AG08395 (cell line): Measurements from ENCODE around the gene MRPL42.

Source experiments
- DNase-seq: peaks from one replicate; pipeline ENCODE4 v3.0.0; 2012; ENCODE audit warnings: mixed read lengths, low spot score

MRPL42 gene

DNA sequence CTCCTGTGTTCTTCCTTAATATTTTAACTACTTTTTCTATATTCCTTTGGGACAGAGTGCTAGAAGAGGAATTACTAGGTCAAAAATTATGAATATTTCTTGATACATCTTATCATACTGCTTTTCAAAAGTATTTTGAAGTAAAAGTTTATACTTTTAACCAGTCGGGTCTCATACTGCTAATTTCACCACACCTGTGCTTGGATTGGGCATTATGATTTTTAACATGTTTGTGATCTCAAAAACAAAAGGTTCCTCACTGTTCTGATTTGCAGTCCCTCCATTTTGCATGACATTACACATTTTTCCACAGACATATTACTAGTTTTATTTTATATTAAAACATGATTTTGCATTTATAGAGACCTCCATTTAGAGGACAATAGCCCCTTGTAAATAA, 32.9 kb downstream of the MRPL42 start:
- no peak for DNase-seq

DNA sequence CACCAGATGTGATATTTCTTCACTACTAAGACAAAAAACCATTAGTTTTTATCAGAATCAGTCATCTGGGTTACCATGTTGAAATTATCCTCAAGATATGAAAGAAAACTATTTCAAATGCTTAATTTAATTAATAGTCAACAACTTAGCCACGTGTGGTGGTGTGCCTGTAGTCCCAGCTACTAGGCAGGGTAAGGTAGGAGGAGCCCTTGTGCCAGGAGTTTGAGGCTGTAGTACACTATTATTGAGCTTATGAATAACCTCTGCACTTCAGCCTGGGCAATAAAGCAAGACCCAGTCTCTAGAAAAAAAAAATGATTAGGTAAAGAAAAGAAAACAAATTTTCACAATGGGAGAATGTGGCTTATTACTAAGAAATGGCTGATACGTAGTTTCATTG, 33.4 kb downstream of the MRPL42 start:
- DNase-seq = no peak

DNA sequence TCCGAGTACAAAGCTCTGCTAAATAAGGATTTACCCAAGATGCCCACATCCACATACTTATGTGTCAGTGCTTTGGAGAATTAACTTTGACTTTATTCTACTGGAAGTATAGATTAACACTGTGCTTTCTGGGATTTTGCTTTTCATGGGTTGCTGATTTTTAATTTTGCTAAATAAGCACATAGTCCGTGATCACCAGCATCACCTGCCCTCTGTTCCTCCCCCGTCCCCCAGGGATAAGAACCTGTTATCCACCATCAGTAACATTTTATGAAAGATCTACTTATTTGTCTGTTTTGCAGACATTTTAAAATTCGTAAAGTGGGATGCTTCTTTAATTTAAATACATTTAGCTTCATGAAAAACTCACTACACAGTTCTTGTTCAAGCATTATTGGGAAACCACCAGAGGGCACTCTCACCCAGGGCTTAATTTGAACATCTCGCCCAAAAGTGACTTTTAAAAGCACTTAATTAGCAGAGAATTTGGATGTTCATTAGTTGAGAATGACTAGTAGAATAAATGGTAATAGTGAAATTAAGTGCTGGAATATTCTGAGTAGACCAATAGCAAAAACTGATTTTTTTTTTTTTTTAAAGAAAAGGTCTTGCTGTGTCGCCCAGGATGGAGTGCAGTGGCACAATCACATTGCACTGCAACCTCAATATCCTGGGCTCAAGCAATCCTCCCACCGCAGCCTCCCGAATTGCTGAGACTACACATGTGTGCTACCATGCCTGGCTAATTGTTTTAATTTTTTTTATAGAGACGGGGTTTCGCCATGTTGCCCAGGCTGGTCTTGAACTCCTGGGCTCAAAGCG, 35.7 kb downstream of the MRPL42 start:
- DNase-seq = peak; percentile 35

DNA sequence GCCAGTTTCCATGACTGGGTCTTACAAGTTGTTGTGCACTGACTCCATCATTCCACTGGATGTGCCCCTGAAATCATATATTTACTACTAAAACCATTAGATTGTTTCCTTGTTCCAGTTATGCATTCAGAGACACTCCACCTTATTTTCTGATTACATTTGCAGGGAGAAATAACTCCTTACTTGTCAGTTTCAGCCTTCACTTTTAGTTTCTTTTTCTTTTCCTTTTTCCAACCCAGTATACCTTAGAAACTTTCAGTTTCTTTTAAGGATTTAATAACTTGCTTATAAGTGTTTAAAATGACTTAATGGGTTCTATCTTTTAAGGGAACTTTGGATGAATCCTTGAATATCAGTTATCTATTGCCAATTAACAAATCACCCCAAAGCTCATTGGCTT, 39.9 kb downstream of the MRPL42 start:
- DNase-seq = no peak

DNA sequence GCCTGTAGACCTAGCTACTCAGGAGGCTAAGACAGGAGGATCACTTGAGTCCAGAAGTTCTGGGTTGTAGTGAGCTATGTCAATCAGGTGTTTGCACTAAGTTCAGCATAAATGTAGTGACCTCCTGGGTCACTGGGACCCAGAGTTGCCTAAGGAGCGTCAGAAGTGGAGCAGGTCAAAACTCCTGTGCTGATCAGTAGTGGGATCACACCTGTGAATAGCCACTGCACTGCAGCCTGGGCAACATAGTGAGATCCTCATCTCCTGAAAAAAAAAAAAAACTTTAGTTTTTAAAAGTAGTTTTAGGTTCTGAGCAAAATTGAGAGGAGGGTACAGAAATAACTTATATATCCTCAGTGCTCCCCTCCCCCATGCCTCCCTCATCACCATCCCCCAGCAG, 42.2 kb downstream of the MRPL42 start:
- no peak for DNase-seq

DNA sequence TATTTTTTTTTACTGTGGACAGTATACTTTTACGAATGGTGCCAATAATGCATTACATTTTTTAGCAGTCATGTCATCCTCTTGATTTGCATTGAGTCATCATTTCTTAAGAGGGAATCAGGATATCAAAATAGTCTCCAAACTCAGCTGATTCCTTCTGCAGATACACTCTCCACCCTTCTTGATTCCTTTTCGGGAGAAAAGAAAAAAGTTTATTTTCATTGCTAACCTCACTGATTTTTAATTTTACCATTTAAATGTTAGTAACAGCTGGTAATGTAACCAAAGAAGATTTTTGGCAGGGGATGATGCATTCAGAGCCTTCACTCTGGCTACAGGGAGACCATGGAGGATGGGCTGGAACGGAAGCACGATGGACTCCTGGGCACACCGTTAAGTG, 47.5 kb downstream of the MRPL42 start:
- DNase-seq = peak; percentile 44

DNA sequence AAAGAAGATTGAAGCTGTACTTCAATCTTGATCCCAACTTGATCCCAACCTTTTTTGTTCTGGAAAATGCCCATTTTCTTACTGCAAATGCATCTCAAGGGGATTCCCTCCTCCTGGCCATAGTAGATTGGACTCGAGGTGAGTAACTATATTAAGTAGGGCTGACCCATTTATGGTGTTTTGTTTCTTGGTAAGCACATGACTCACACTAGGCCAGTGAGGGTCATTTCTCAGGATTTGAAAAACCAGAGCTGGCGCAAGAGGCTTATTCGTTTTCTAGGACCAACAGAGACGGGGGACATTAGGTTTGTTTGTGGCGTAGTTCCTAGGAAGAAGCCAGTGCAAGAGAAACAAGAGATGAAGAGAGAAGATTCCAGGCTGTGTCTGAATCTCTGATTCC, 51.4 kb downstream of the MRPL42 start:
- no peak for DNase-seq

DNA sequence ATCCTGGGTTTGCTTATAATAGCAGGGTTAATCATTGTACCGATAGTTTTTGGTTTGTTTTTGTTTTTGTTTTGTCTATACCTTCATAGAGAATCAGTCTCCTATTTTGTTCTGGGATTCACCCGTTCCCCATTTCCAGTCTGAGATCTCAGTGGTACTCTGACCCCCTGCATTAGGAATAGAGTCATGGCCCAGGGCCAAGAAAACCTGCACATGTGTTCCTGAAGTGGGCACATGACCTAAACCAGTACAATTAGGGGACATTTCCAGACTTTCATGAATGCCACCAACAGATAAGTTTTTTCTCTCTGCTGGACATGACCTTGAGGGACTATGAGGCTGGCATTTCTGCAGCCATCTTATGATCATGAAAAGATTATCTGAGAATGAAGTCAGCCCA, 52.5 kb downstream of the MRPL42 start:
- no peak for DNase-seq

DNA sequence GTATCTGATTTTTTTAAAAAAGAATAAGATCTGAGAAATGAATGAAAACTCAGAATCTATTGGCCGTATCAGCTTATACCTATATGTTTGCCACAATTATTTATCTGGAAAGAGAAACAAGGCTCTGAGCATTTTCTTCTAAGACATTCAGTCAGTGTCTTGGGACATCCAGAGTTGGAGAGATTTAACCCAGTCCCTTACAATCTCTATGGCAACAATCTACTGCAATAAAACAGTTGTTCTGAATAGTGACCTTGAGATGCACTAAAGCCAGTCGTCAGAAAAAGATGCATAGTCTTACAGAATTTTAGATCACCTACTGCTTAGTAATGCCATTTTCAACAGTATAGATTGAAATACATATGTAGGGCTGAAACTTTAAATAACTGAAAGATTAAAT, 53.1 kb downstream of the MRPL42 start:
- DNase-seq = no peak

DNA sequence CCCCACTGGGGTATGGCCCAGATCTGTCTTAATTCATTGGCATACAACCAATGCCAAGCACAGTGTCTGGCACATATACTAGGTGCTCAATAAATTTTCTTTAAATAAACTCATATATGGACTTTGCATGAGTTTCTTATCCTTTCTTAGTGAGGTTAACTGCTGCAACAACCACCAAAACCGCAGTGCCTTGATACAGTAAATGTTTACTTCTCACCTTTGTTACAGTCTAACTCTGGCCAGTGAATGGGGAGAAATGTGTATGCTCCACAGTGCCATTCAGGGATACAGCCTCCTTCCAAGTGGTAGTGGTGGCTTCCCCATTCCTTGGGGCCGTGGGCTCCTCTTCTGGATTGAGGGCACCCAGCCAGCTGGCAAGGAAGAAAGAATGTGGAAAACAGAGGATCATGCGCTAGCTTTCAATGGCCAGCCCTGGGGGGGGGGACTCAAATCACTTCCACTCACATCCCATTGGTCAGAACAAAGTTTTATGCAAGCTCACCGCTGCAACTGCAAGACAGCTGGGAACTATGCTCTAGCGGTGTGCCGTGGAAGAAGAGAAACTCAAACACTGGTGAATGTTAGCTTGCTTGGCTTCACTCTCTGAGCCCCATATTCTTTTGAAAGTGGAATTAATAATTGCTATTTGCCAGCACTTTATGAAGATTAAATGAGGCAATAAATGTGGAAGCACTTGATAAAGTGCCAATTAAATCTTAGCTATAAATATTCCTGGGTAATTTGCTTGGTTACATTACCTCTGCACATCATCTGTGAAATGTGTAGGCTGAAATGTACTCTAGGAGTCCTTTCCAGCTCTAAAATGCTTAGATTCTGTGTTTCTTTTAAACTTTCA, 54.1 kb downstream of the MRPL42 start:
- DNase-seq = no peak

DNA sequence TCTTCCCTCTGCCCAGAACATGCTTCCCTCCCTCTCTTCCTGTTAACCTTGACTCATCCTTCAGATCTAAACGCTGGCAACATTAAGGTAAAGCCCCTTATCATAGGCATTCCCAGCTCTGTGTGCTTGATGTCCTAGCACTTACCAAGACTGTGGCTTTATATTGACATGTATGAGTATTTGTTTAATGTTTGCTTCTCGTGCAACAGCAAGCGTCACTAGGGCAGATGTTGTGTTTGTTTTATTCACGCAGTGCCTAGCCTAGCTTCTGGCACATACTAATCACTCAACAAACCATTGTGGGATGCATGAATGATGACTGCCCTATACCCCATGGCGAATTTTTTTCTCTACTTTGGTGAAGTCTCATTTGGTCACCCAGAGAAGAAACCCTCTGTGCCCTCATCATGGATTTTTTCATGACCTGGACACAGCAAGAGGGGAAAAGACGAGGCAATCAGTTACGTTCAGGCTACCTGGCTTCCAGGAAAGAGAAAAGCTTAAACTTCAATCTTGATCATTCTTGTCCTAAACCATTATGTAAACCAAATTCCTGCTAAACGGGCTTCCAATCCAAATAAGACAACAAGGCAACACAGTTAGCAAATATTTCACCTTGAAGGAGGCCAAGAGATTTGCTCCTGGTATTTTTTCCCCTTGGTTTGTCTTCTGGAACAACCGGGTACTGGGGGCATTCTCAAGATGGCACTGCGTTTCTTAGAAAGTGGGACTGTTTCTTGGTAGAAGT, 57.2 kb downstream of the MRPL42 start:
- no peak for DNase-seq

DNA sequence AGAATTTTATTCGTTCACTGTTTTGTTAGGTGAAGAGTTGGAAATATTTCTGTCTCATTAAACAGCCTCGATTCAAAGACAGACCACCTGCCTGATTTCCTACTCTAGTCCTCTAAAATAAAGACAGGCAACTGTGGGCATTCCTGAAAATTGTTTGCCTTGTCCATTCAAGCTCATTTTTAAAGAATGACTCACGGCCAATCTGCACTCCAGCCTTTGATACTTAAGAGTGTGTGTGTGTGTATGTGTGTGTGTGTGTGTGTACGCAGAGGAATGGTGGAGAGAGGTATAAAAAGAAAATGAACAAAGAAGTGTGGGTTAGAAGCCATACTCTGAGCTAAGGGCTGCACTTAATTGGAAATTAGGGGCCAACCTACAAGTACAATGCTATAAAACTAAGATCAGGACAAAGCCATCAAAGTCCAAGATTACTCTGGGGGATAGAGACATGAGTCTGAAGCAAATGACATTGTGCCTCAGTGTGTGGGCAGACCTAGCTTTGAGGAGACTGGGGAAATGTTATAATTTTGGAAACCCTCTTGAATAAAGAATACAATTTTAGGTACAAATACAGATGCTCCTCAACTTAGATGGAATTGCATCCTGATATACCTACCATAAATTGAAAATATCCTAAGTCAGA, 59.6 kb downstream of the MRPL42 start:
- DNase-seq = peak; percentile 71

DNA sequence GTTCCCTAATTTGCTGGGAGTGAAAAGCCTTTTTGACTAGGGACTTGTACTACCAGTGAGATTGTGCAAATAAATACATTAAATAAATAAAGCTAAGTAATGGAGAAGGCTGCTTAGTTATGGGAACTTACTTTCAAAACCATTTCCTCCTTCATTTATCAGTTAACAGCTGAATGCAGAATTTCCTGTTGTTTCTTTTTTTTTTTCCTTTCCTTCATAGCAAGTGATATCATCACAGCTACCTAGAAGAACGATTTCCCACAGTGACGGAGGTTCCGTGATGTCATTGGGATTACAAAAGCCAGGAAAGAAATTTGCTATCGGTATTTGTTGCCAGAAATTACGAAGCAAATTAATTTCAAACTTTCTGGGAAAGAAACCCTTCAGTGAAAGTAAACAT, 63.0 kb downstream of the MRPL42 start:
- DNase-seq = no peak

DNA sequence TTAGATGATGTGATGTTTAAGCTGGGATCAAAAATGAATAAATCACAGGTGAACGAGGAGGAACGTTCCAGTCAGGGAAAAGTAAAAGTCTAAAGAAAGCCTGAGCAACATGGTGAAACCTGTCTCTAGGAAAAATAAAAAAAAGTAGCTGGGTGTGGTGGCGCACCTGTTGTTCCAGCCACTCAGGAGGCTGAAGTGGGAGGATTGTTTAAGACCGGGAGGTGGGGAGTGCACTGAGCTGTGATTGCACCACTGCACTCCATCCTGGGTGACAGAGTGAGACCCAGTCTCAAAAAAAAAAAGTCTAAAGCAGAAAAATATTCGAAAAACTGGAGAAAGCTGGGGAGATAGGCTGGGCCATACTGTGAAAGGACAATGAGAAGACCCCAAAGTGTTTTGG, 66.0 kb downstream of the MRPL42 start:
- no peak for DNase-seq

DNA sequence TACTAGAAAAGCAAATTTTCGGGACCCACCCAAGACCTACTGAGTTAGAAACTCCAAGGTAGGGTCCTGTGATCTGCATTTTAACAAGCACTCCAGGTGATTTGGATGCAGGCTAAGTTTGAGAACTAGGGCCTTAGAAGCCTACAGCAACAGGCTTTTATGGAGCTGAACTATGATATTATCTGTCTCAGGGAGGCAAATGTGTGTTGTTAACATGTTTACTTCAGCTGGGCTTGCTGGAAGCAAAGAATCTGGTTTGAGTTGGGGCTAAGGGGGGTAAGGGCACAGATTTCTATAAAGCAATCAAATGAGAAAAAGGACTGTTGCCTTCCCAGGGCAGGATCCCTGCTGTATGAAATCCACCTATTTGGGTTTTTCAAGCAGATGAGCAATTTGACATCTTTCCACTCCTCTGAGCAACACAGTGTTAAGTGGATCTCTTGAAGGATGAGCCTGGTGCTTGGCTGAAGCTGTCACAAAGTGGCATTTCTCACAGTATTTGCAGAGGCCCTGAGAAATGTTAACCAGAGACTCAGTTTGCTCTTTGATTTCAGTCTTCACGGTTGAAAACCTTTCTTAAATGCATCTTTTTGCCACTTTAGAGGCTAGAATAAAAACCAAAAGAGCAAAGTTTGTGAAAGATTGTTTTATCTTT, 68.9 kb downstream of the MRPL42 start:
- DNase-seq = no peak

DNA sequence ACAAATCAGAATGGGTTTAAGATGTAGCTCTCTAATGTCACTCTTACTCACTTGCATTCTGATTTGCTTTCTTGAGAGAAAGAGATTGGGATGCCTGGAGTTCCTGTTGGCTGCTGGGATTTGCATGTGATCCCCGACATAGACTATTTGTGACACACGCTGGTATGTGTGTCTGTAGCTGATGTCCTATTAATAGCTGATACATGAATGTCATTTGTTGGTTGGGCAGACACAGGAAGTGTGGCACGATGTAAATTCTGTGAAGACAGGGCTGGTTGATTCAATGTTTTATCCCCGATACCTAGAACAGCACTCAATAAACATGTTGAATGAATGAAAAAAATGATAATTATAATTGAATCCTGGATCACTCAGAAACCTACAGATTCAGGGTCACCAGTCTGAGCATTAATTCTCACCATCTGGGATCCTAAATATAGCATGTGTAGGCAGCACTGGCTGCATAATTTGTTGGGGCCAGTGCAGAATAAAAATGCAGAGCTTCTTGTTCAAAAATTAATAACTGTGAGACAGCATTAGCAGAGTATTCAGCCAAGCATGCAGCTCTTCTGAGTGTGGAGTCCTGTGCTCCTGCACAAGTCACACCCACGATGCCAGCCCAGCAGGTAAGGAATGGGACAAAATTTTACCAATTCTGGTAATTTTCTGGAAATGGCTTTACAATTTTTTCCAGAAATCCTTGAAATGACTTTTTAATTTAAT, 69.6 kb downstream of the MRPL42 start:
- DNase-seq = peak; percentile 40

DNA sequence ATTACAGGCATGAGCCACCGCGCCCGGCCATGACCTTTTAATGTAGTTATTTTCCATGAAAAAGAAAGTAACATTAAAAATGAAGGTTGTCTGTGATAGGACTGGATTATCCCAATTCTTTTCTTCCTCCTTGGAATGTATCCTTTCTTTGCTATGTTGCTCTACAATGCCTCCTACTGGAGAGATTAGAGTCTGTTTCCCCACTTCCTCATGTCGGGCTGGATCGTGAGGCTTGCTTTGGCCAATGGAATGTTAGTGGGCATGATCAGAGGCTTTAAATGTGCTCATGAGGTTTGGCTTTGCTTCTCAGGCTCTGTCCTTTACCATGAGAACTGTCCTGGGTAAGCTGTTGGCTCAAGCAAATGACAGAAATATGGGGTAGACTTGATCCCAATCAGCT, 70.5 kb downstream of the MRPL42 start:
- DNase-seq = no peak

DNA sequence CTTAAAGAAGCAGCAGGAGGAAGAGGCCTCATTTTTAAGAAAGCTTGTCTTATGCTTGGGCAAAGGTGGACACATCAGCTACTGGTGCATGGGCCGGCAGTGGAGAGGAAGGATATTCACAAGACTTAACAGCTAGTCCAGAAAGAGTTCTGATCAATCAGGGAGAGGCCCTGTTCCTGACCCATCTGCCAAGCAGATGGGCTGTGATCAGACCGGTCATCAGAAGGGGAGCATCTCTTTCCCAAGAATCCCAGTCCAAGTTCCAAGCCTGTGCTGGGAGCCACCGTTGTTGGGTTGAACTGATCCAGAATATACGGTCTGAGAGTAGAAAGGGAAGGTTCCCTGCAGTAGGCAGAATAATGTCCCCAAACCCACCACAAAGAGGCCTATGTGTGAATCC, 72.5 kb downstream of the MRPL42 start:
- no peak for DNase-seq

DNA sequence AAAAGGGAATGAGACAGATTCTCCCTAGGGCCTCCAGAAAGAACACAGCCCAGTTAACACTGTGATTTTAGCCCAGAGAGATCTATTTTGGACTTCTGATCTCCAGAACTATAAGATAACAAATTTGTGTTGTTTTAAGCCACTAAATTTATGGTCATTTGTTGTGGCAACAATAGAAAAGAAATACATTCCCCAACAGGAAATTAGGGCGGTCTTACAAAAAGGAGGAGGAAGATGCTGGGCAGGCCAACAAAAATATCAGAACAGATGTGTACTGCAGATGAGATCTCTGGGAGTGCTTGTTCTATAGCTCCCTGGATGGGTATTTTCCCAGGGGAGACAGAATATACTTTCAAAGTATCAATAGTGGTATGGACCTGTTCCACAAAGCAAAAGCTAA, 73.2 kb downstream of the MRPL42 start:
- DNase-seq = no peak

DNA sequence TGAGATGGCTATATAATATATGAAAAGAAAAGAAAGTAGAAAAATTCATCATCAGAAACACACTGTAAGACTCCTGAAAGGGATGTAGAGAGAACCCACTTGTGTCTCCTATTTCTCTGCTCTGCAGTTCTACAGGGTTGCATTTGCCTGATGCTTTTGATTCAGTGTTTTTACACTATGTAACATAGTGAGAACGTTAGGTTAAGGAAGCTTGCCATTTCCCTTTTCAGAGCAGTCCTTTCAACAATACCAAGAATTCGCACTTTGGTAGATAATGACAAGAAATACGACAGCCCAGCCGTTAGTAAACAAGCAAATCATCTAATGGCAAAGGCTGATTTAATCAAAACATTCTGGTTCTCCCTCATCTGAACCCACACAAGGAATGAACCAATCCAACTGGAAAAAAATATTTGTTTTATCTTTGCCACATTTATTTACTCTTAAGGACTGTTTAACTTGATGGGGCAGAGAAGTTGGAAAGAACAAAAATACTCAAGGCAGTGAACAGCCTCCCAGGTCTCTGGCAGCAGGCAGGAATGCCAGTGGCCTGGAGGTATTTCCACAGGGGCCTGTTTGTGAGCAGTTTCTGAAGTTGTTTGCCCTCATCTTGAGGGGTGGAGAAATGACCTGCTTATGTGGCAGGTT, 74.4 kb downstream of the MRPL42 start:
- no peak for DNase-seq
